ENCODE results near the gene TLK1. TPM values are rescaled to one million over a fixed set of nuclear protein-coding genes. Genes with fewer than 3 reads are reported as not detected.
"Not testable (repeated sequence)": the region's sequence is repeated elsewhere in the genome, so short reads cannot be mapped to it uniquely, and the experiment has no call there.

Gene TLK1
- total and polyA plus RNA-seq, 2 donors (not counting 1 experiment from before 2014, with no cell fraction given): 23.5 to 29.9 TPM

DNA sequence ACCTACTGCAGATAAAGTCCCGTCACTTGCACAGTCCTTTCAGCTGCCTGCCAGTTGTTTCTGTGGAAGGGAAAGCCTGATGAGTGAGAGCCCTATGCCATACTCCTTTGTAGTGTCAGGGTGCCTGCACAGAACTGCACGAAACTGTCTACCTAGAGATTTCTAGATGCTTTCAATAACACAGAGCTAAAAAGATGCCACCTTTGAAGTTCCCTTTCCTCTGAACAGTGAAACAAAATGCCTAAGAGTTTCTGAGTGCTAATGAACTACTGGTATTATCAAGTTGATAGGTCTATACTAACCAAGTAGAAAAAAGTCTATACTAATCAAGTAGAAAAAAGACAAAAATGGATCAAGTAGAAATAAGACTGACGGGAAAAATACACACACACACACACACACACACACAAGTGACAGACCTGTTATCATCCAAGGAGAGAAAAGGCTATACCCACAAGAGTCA, 79.0 kb downstream of the TLK1 start:
- TF ChIP-seq EZH2 (IDR thresholded peaks at IDR 0.05; ENCODE audit: low read length, missing control alignments) (no peak), CTCF (conservative IDR thresholded peaks at IDR 0.05 in 1 of 2, IDR thresholded peaks at IDR 0.05 in 1 of 2; ENCODE audit: low read depth in 1 of 2, low read length in 2 of 2) (no peak)
- H3K4me2 ChIP-seq (ENCODE audit: extremely low read depth, insufficient read depth, low read length): no peak overlapping the region
- no peaks in the 10 kb centered on the region for H3K27me3 ChIP-seq (ENCODE audit: control insufficient read depth, insufficient read depth, low read length)
- H3K27ac ChIP-seq (ENCODE audit: insufficient read depth, low read length): no peak overlapping the region
- no peaks in the 10 kb centered on the region for H3K9me3 ChIP-seq (ENCODE audit: control insufficient read depth, insufficient read depth, low read depth, low read length)
- no peak overlapping the region for H3K4me3 ChIP-seq (replicated peaks in 1 of 4; ENCODE audit: control extremely low read depth in 1 of 4, insufficient read depth in 1 of 4, low read depth in 3 of 4, low read length in 4 of 4)
- peaks cover 7% of the 10 kb centered on the region for H3K79me2 ChIP-seq (ENCODE audit: control insufficient read depth, insufficient read depth, low read length)
- no peaks in the 10 kb centered on the region for H3K4me1 ChIP-seq (ENCODE audit: control insufficient read depth, extremely low read depth, insufficient read depth, low read length)
- no peaks in the 10 kb centered on the region for H4K20me1 ChIP-seq (ENCODE audit: control insufficient read depth, extremely low read depth, insufficient read depth, low read length)
- no peak overlapping the region for H2AFZ ChIP-seq (ENCODE audit: low read length)
- DNase-seq (ENCODE audit: low read depth in 2 of 2): no peak
- H3K36me3 ChIP-seq (ENCODE audit: control insufficient read depth, insufficient read depth, low read length): no peaks in the 10 kb centered on the region
- H3K9ac ChIP-seq (ENCODE audit: insufficient read depth, low read length): no peak overlapping the region

DNA sequence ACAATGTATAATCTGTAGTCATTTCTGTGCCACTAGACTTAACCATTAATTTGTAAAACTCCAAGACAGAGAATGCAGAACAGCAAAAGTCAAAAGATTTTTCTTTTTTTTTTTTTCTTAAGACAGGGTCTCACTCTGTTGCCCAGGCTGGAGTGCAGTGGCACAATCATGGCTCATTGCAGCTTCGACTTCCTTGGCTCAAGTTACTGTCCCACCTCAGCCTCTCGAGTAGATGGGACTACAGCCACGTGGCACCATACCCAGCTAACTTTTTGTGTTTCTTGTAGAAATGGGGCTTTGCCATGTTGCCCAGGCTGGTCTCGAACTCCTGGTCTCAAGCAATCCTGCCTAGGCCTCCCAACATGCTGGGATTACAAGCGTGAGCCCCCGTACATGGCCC, 80.1 kb downstream of the TLK1 start:
- Histone ChIP-seq H3K36me3 (ENCODE audit: control insufficient read depth, insufficient read depth, low read length) (no peaks in the 10 kb centered on the region), H3K9me3 (ENCODE audit: control insufficient read depth, insufficient read depth, low read depth, low read length) (no peaks in the 10 kb centered on the region), H3K79me2 (ENCODE audit: control insufficient read depth, insufficient read depth, low read length) (peaks cover 6% of the 10 kb centered on the region), H2AFZ (ENCODE audit: low read length) (no peak overlapping the region), H3K9ac (ENCODE audit: insufficient read depth, low read length) (no peak overlapping the region), H3K4me2 (ENCODE audit: extremely low read depth, insufficient read depth, low read length) (no peak overlapping the region), H4K20me1 (ENCODE audit: control insufficient read depth, extremely low read depth, insufficient read depth, low read length) (no peaks in the 10 kb centered on the region), H3K27ac (ENCODE audit: insufficient read depth, low read length) (no peak overlapping the region), H3K4me3 (replicated peaks in 1 of 4; ENCODE audit: control extremely low read depth in 1 of 4, insufficient read depth in 1 of 4, low read depth in 3 of 4, low read length in 4 of 4) (no peak overlapping the region), H3K27me3 (ENCODE audit: control insufficient read depth, insufficient read depth, low read length) (no peaks in the 10 kb centered on the region), H3K4me1 (ENCODE audit: control insufficient read depth, extremely low read depth, insufficient read depth, low read length) (no peaks in the 10 kb centered on the region)
- TF ChIP-seq EZH2 (IDR thresholded peaks at IDR 0.05; ENCODE audit: low read length, missing control alignments): no peak
- no peak for TF ChIP-seq CTCF (conservative IDR thresholded peaks at IDR 0.05 in 1 of 2, IDR thresholded peaks at IDR 0.05 in 1 of 2; ENCODE audit: low read depth in 1 of 2, low read length in 2 of 2)
- no peak for DNase-seq (ENCODE audit: low read depth in 2 of 2)

DNA sequence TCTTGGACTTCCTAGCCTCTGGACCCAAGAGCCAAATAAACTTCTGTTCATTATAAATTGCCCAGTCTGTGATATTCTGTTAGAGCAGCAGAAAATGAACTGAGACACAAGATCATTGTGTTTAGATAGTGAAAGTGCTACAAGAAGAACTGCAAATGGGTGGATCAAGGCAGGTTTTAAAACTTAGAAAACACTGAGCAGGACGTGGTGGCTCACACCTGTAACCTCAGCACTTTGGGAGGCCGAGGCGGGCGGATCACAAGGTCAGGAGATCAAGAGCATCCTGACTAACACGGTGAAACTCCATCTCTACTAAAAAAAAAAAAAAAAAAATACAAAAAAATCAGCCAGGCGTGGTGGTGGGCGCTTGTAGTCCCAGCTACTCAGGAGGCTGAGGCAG, 84.3 kb downstream of the TLK1 start:
- H2AFZ ChIP-seq (ENCODE audit: low read length); H3K4me2 ChIP-seq (ENCODE audit: extremely low read depth, insufficient read depth, low read length); H3K79me2 ChIP-seq (ENCODE audit: control insufficient read depth, insufficient read depth, low read length); H4K20me1 ChIP-seq (ENCODE audit: control insufficient read depth, extremely low read depth, insufficient read depth, low read length); H3K4me3 ChIP-seq (replicated peaks in 1 of 4; ENCODE audit: control extremely low read depth in 1 of 4, insufficient read depth in 1 of 4, low read depth in 3 of 4, low read length in 4 of 4); H3K27ac ChIP-seq (ENCODE audit: insufficient read depth, low read length); H3K27me3 ChIP-seq (ENCODE audit: control insufficient read depth, insufficient read depth, low read length); H3K9me3 ChIP-seq (ENCODE audit: control insufficient read depth, insufficient read depth, low read depth, low read length); H3K4me1 ChIP-seq (ENCODE audit: control insufficient read depth, extremely low read depth, insufficient read depth, low read length); H3K9ac ChIP-seq (ENCODE audit: insufficient read depth, low read length); DNase-seq (ENCODE audit: low read depth in 2 of 2); H3K36me3 ChIP-seq (ENCODE audit: control insufficient read depth, insufficient read depth, low read length): not testable (repeated sequence)

Measured in fibroblast of lung (primary cell).